ENCODE results near the gene SLC10A3. TPM values are rescaled to one million over a fixed set of nuclear protein-coding genes. Genes with fewer than 3 reads are reported as not detected.

SLC10A3 gene
- total RNA-seq, 1 donor from 2014 or later, result 13.0 TPM

GRCh38 chrX:154450312-154450711 is 40.1 kb downstream of the SLC10A3 start:
- DNase-seq (ENCODE audit: missing footprints) (no peak), ATAC-seq (no peak)
- intact Hi-C loops (cut with DNase I), result no loop called here

- intact Hi-C loops (cut with DNase I), result no loop called here
- ATAC-seq (no peak), DNase-seq (ENCODE audit: missing footprints) (no peak)
These were observed 40.8 kb downstream of the SLC10A3 start for GRCh38 chrX:154449618-154450017.

- intact Hi-C loops (cut with DNase I), result no loop called here
These were observed 41.9 kb downstream of the SLC10A3 start for GRCh38 chrX:154448484-154448883.

GRCh38 chrX:154446430-154446829 is 44.0 kb downstream of the SLC10A3 start:
- ATAC-seq (no peak), DNase-seq (ENCODE audit: missing footprints) (no peak)
- intact Hi-C loops (cut with DNase I), result no loop called here

More at GRCh38 chrX:154448484-154448883, 41.9 kb downstream of the SLC10A3 start:
- no peak for DNase-seq (ENCODE audit: missing footprints)
- no peak for ATAC-seq

GRCh38 chrX:154445776-154446175 is 44.7 kb downstream of the SLC10A3 start:
- no peak for ATAC-seq
- DNase-seq (ENCODE audit: missing footprints), result no peak
- intact Hi-C loops (cut with DNase I), result no loop called here

- ATAC-seq (no peak), DNase-seq (ENCODE audit: missing footprints) (no peak)
- intact Hi-C loops (cut with DNase I), result loop anchor here (5.0 kb wide), 1 partner anchor 32 kb away; the partner anchor contains the start of gene LAGE3
These were observed 45.6 kb downstream of the SLC10A3 start for GRCh38 chrX:154444755-154445246.

GRCh38 chrX:154443992-154444754 is 46.3 kb downstream of the SLC10A3 start, which contains the start of gene FAM50A:
TSS of gene FAM50A (plus strand) at chrX:154444141. CDS start at chrX:154444236, 95 bp downstream.
- intact Hi-C loops (cut with DNase I), result loop anchor here (5.0 kb wide), 1 partner anchor 33 kb away; the partner anchor contains the start of gene LAGE3
- ATAC-seq (peak; percentile 86), DNase-seq (ENCODE audit: missing footprints) (peak; percentile 88)

GRCh38 chrX:154443479-154443910 is 46.9 kb downstream of the SLC10A3 start:
- intact Hi-C loops (cut with DNase I), result loop anchor here (5.0 kb wide), 1 partner anchor 34 kb away; the partner anchor contains the start of gene LAGE3
- peak; percentile 7 for ATAC-seq

GRCh38 chrX:154441984-154442707 is 48.3 kb downstream of the SLC10A3 start:
- intact Hi-C loops (cut with DNase I), result loop anchor here (5.0 kb wide), 1 partner anchor 35 kb away; the partner anchor contains the start of gene LAGE3
- ATAC-seq (no peak), DNase-seq (ENCODE audit: missing footprints) (no peak)

More at GRCh38 chrX:154443479-154443910, 46.9 kb downstream of the SLC10A3 start:
- no peak for DNase-seq (ENCODE audit: missing footprints)

- no peak for DNase-seq (ENCODE audit: missing footprints)
- intact Hi-C loops (cut with DNase I), result loop anchor here (5.0 kb wide), 1 partner anchor 36 kb away; the partner anchor contains the start of gene LAGE3
- no peak for ATAC-seq
These were observed 48.9 kb downstream of the SLC10A3 start for GRCh38 chrX:154441564-154441963.

GRCh38 chrX:154440623-154441357 is 49.6 kb downstream of the SLC10A3 start:
- DNase-seq (ENCODE audit: missing footprints) (no peak), ATAC-seq (no peak)
- intact Hi-C loops (cut with DNase I), result loop anchor here (5.0 kb wide), 1 partner anchor 37 kb away; the partner anchor contains the start of gene LAGE3

GRCh38 chrX:154439841-154440240 is 50.6 kb downstream of the SLC10A3 start:
- intact Hi-C loops (cut with DNase I), result loop anchor here (5.0 kb wide), 1 partner anchor 37 kb away; the partner anchor contains the start of gene LAGE3
- ATAC-seq (no peak), DNase-seq (ENCODE audit: missing footprints) (no peak)

GRCh38 chrX:154437971-154438893 is 52.2 kb downstream of the SLC10A3 start:
- intact Hi-C loops (cut with DNase I), result no loop called here
- no peak for ATAC-seq
- no peak for DNase-seq (ENCODE audit: missing footprints)

Small RNA genes within 50 kb of the gene (microRNA-seq; reads per million reads assigned to microRNA genes)
- not detected for gene MIR6858

Other genes starting within 250 kb of the SLC10A3 start
- not detected for gene OPN1MW3, start 233.0 kb downstream of the SLC10A3 start, total RNA-seq
- not detected for gene TEX28, start 195.5 kb downstream of the SLC10A3 start, total RNA-seq
- gene TKTL1, start 194.8 kb downstream of the SLC10A3 start, total RNA-seq, result 13.0 TPM
- gene FLNA, start 116.0 kb downstream of the SLC10A3 start, total RNA-seq, result 253 TPM
- 51.1 TPM for gene EMD, start 111.3 kb downstream of the SLC10A3 start, total RNA-seq
- 2,181 TPM for gene RPL10, start 92.3 kb downstream of the SLC10A3 start, total RNA-seq
- 52.3 TPM for gene DNASE1L1, start 81.4 kb downstream of the SLC10A3 start, total RNA-seq
- gene TAFAZZIN, start 79.1 kb downstream of the SLC10A3 start, total RNA-seq, result 36.1 TPM
- gene ATP6AP1, start 62.0 kb downstream of the SLC10A3 start, total RNA-seq, result 83.0 TPM
- 85.2 TPM for gene GDI1, start 53.5 kb downstream of the SLC10A3 start, total RNA-seq
- 47.3 TPM for gene FAM50A, start 46.5 kb downstream of the SLC10A3 start, total RNA-seq
- 23.2 TPM for gene PLXNA3, start 32.3 kb downstream of the SLC10A3 start, total RNA-seq
- 18.5 TPM for gene LAGE3, start 11.3 kb downstream of the SLC10A3 start, total RNA-seq
- 58.4 TPM for gene UBL4A, start 4.0 kb downstream of the SLC10A3 start, total RNA-seq
- gene FAM3A, start 25.6 kb upstream of the SLC10A3 start, total RNA-seq, result 62.1 TPM
- gene G6PD, start 56.2 kb upstream of the SLC10A3 start, total RNA-seq, result 15.0 TPM
- 15.5 TPM for gene IKBKG, start 57.0 kb upstream of the SLC10A3 start, total RNA-seq
- not detected for gene CTAG1A, start 94.5 kb upstream of the SLC10A3 start, total RNA-seq
- gene CTAG1B, start 128.7 kb upstream of the SLC10A3 start, total RNA-seq, result not detected
- not detected for gene CTAG2, start 162.9 kb upstream of the SLC10A3 start, total RNA-seq

Measured in Right ventricle myocardium inferior (tissue), 1 donor.